A673 (cell line): Measurements from ENCODE around the gene EBP. TPM values are rescaled to one million over a fixed set of nuclear protein-coding genes. Genes with fewer than 3 reads are reported as not detected.

Experiments
- BruUV-seq: library from RNA; stranded (reverse); fragments of 400-500 nt; replicated peaks from 2 replicates; lab custom pipeline; 2021; lab: Mats Ljungman, UMichigan
- CTCF ChIA-PET: fragments of 300-600 bp; sonication (Branson Sonifier 250); formaldehyde crosslinking; loops from one replicate; lab custom pipeline; 2022; ENCODE audit warnings: antibody characterized with exemption; lab: Charles Lee
- POLR2A ChIA-PET: fragments of 300-600 bp; sonication (Branson Sonifier 250); formaldehyde crosslinking; loops from one replicate; lab custom pipeline; 2022; ENCODE audit warnings: antibody characterized with exemption; ENCODE audit not compliant: low non-redundant PET; lab: Charles Lee
- DNase-seq: peaks from one replicate; pipeline ENCODE4 v3.0.0-alpha.2; 2015; ENCODE audit warnings: low spot score
- H3K27ac ChIP-seq: fragments of 200-600 bp; sonication (generic); 2 replicates; pipeline ENCODE4 v1.5.1; 2016; ENCODE audit warnings: mixed run types, low read depth, mild to moderate bottlenecking, mixed read lengths, antibody characterized with exemption, low read length; ENCODE audit not compliant: poor library complexity, severe bottlenecking
- H3K27me3 ChIP-seq: fragments of 200-600 bp; sonication (generic); replicated peaks from 2 replicates; pipeline ENCODE4 v1.6.1; 2017; ENCODE audit warnings: mixed run types, low read depth, mild to moderate bottlenecking, mixed read lengths, antibody characterized with exemption, low read length; ENCODE audit not compliant: insufficient read depth, poor library complexity
- H3K36me3 ChIP-seq: fragments of 200-600 bp; sonication (generic); 2 replicates; pipeline ENCODE4 v1.6.1; 2016; ENCODE audit warnings: mixed run types, mild to moderate bottlenecking, mixed read lengths, antibody characterized with exemption, low read length; ENCODE audit not compliant: insufficient read depth, poor library complexity, severe bottlenecking
- H3K4me1 ChIP-seq: fragments of 200-600 bp; sonication (generic); 2 replicates; pipeline ENCODE4 v1.6.1; 2017; ENCODE audit warnings: mixed run types, mild to moderate bottlenecking, mixed read lengths, antibody characterized with exemption, low read length; ENCODE audit not compliant: insufficient read depth, poor library complexity, severe bottlenecking
- H3K4me3 ChIP-seq: fragments of 200-600 bp; sonication (generic); 2 replicates; pipeline ENCODE4 v1.5.1; 2016; ENCODE audit warnings: low read depth, mixed run types, mild to moderate bottlenecking, mixed read lengths, low read length; ENCODE audit not compliant: poor library complexity, severe bottlenecking
- H3K9me3 ChIP-seq: fragments of 200-600 bp; sonication (generic); 2 replicates; pipeline ENCODE4 v1.6.1; 2016; ENCODE audit warnings: mixed run types, low read depth, mild to moderate bottlenecking, mixed read lengths, antibody characterized with exemption, low read length; ENCODE audit not compliant: poor library complexity, severe bottlenecking
- CTCF ChIP-seq: fragments of 300-800, 200-600 bp; sonication (generic); conservative IDR thresholded peaks from 2 replicates; pipeline ENCODE4 v1.5.1; 2017; ENCODE audit warnings: low read depth, mild to moderate bottlenecking, antibody characterized with exemption, low read length, moderate library complexity, mixed read lengths
- EZH2 ChIP-seq: fragments of 200-600 bp; sonication (generic); IDR thresholded peaks from 2 replicates; pipeline ENCODE4 v1.6.1; 2017; ENCODE audit warnings: borderline replicate concordance, low read depth, mild to moderate bottlenecking, mixed read lengths, antibody characterized with exemption, low read length; ENCODE audit not compliant: poor library complexity, severe bottlenecking
- intact Hi-C: fragments of 100-400 bp; cut with micrococcal nuclease; formaldehyde crosslinking; loops from one replicate; pipeline ENCODE4 v1.10.0; 2022; ENCODE audit not compliant: unreplicated experiment
- total RNA-seq: library from RNA; stranded (reverse); gene quantifications from 2 replicates; pipeline ENCODE4 v1.2.3, GENCODE V29; 2021

Gene EBP
- total RNA-seq, 1 experiment from 2014 or later, result 155 TPM

GRCh38 chrX:48473704-48473990 is 48.0 kb upstream of the EBP start:
- Histone ChIP-seq H3K9me3 (no peaks in the 10 kb centered on the region), H3K4me1 (peaks cover 9% of the 10 kb centered on the region), H3K36me3 (no peaks in the 10 kb centered on the region), H3K4me3 (no peak overlapping the region), H3K27me3 (no peaks in the 10 kb centered on the region), H3K27ac (peak overlapping the region; percentile 70)
- no peak for DNase-seq
- ChIA-PET POLR2A (no interaction called here), CTCF (interaction anchor here (0.6 kb wide), 1 partner anchor 105 kb away, joined by 3 read pairs; no protein-coding TSS in a partner anchor)
- no peak for TF ChIP-seq CTCF
- TF ChIP-seq EZH2, result no peak
- intact Hi-C loops, result no loop called here
- no TSS peak for BruUV-seq

GRCh38 chrX:48474127-48474526 is 47.5 kb upstream of the EBP start:
- TF ChIP-seq CTCF, result peak; percentile 47
- TF ChIP-seq EZH2, result no peak
- no peaks in the 10 kb centered on the region for H3K27me3 ChIP-seq
- BruUV-seq, result no TSS peak
- peaks cover 9% of the 10 kb centered on the region for H3K4me1 ChIP-seq
- intact Hi-C loops, result no loop called here
- ChIA-PET POLR2A (no interaction called here), CTCF (interaction anchor here (0.6 to 0.7 kb wide), 2 partner anchors 19 to 105 kb away, joined by 3 to 5 read pairs; no protein-coding TSS in a partner anchor)
- no peaks in the 10 kb centered on the region for H3K36me3 ChIP-seq
- H3K4me3 ChIP-seq, result no peak overlapping the region
- peak overlapping the region; percentile 70 for H3K27ac ChIP-seq
- no peaks in the 10 kb centered on the region for H3K9me3 ChIP-seq
- peak; percentile 65 for DNase-seq

GRCh38 chrX:48474581-48474980 is 47.0 kb upstream of the EBP start:
- no peaks in the 10 kb centered on the region for H3K9me3 ChIP-seq
- CTCF ChIA-PET, result interaction anchor here (0.7 kb wide), 1 partner anchor 19 kb away, joined by 5 read pairs; no protein-coding TSS in a partner anchor
- intact Hi-C loops, result no loop called here
- no peaks in the 10 kb centered on the region for H3K27me3 ChIP-seq
- no TSS peak for BruUV-seq
- TF ChIP-seq CTCF (no peak), EZH2 (no peak)
- no peak overlapping the region for H3K27ac ChIP-seq
- POLR2A ChIA-PET, result interaction anchor here (0.5 kb wide), 1 partner anchor 572 kb away, joined by 4 read pairs; no protein-coding TSS in a partner anchor
- peak overlapping the region; percentile 81 for H3K4me3 ChIP-seq
- H3K4me1 ChIP-seq, result peaks cover 9% of the 10 kb centered on the region
- no peak for DNase-seq
- no peaks in the 10 kb centered on the region for H3K36me3 ChIP-seq
